Lower leg skin (tissue), 4 donors: Measurements from ENCODE around the gene TMEM151B. TPM values are rescaled to one million over a fixed set of nuclear protein-coding genes. Genes with fewer than 3 reads are reported as not detected.

Experiments used
- DNase-seq, 2 donors: peaks; one replicate each; pipeline ENCODE4 v3.0.0-alpha.2; 2019; ENCODE audit warnings: low spot score in 2 of 2
- H3K4me3 ChIP-seq: fragments of 200-600 bp; sonication (generic); 2 replicates; pipeline ENCODE4 v1.5.1; 2017; ENCODE audit warnings: mild to moderate bottlenecking, low read depth; ENCODE audit not compliant: poor library complexity, severe bottlenecking
- POLR2A ChIP-seq, 2 donors: fragments of 450-650 bp; IDR thresholded peaks; one replicate each; pipeline ENCODE4 v1.6.1; 2016 to 2017; ENCODE audit warnings: antibody characterized with exemption in 2 of 2, mild to moderate bottlenecking in 1 of 2, moderate library complexity in 1 of 2
- WGBS, 2 donors: methylation state at CpG; one replicate each; pipeline ENCODE4 v1.1.5; 2018; 5-methylcytosine and 5-hydroxymethylcytosine counted together
- intact Hi-C: fragments of 100-400 bp; cut with DNase I; formaldehyde crosslinking; loops from one replicate; pipeline ENCODE4 v1.15.0; 2023; ENCODE audit warnings: low total_unique reads
- total RNA-seq, 4 donors: library from RNA; depleted of rRNA; stranded (reverse); fragments of >200 nt; gene quantifications; one replicate each; pipeline ENCODE4 v1.1.0, GENCODE V29; 2016
- TF ChIP-seq, protein P1 (sequence below), 3 donors: fragments of 450-650 bp; IDR thresholded peaks; one replicate each; pipeline ENCODE4 v1.5.1; 2016; ENCODE audit warnings: antibody characterized with exemption in 3 of 3, mild to moderate bottlenecking in 3 of 3, moderate library complexity in 2 of 3

Gene TMEM151B
- total RNA-seq, 4 donors from 2014 or later = 0.10 to 0.42 TPM; not detected in 2

- H3K4me3 ChIP-seq = no peak overlapping the region
- 14 to 18% methylated on average over 1 of the region's 1 CpG for whole genome bisulfite sequencing, 2 donors
- no peak for DNase-seq
- intact Hi-C loops = no loop called here
- TF ChIP-seq POLR2A (IDR thresholded peaks at IDR 0.05) = no peak
- TF ChIP-seq, protein P1, sequence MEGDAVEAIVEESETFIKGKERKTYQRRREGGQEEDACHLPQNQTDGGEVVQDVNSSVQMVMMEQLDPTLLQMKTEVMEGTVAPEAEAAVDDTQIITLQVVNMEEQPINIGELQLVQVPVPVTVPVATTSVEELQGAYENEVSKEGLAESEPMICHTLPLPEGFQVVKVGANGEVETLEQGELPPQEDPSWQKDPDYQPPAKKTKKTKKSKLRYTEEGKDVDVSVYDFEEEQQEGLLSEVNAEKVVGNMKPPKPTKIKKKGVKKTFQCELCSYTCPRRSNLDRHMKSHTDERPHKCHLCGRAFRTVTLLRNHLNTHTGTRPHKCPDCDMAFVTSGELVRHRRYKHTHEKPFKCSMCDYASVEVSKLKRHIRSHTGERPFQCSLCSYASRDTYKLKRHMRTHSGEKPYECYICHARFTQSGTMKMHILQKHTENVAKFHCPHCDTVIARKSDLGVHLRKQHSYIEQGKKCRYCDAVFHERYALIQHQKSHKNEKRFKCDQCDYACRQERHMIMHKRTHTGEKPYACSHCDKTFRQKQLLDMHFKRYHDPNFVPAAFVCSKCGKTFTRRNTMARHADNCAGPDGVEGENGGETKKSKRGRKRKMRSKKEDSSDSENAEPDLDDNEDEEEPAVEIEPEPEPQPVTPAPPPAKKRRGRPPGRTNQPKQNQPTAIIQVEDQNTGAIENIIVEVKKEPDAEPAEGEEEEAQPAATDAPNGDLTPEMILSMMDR (IDR thresholded peaks at IDR 0.05) = no peak
Observed at GRCh38 chr6:44248579-44248978, 21.7 kb upstream of the TMEM151B start.

DNA sequence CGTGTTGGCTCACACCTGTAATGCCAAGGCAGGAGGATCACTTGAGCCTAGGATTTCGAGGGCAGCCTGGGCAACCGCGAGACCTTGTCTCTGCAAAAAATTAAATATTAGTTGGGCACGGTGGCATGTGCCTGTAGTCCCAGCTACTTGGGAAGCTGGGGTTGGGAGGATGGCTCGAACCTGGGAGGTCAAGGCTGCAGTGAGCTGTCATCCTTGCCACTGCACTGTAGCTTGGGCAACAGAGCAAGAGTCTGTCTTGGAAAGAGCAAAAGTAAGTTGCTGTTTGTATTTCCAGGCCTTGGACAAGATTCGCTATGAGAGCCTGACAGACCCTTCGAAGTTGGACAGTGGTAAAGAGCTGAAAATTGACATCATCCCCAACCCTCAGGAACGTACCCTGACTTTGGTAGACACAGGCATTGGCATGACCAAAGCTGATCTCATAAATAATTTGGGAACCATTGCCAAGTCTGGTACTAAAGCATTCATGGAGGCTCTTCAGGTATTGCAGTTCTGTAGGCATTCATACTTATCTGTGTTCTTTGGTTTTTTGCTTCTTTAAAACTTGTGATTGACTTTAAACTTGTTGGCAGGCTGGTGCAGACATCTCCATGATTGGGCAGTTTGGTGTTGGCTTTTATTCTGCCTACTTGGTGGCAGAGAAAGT lies 21.0 kb upstream of the TMEM151B start:
- no peak for DNase-seq
- no peak for TF ChIP-seq POLR2A (IDR thresholded peaks at IDR 0.05)
- TF ChIP-seq, protein P1 (IDR thresholded peaks at IDR 0.05) = no peak
- 74 to 84% methylated on average over 9 of the region's 9 CpGs for WGBS, 2 donors
- intact Hi-C loops = no loop called here
- H3K4me3 ChIP-seq = no peak overlapping the region

GRCh38 chr6:44250067-44250717 lies 20.1 kb upstream of the TMEM151B start:
- no peak for DNase-seq
- H3K4me3 ChIP-seq = no peak overlapping the region
- intact Hi-C loops = no loop called here
- WGBS, 2 donors = 74 to 76% methylated on average over 6 of the region's 6 CpGs
- TF ChIP-seq, protein P1 (IDR thresholded peaks at IDR 0.05) = no peak
- no peak for TF ChIP-seq POLR2A (IDR thresholded peaks at IDR 0.05)

DNA sequence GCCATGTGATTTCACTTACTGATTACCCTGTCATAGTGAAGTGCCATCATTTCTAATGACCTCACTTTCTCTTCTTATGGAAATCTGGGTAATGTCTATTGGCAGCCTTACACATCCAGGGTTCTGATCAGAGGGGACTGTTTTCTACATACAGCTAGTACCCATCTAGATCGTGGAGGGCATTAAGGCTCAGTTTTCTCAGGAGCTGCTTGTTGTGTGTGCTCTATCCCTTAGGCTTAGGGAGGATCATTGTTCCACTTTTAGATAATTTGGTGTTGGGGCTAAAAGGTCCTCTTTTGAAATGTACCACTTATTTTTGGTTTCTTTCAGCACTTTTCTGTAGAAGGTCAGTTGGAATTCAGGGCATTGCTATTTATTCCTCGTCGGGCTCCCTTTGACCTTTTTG lies 19.5 kb upstream of the TMEM151B start:
- no peak for DNase-seq
- no peak for TF ChIP-seq POLR2A (IDR thresholded peaks at IDR 0.05)
- TF ChIP-seq, protein P1 (IDR thresholded peaks at IDR 0.05) = no peak
- H3K4me3 ChIP-seq = no peak overlapping the region
- WGBS, 2 donors = 75 to 79% methylated on average over 3 of the region's 3 CpGs
- intact Hi-C loops = no loop called here

DNA sequence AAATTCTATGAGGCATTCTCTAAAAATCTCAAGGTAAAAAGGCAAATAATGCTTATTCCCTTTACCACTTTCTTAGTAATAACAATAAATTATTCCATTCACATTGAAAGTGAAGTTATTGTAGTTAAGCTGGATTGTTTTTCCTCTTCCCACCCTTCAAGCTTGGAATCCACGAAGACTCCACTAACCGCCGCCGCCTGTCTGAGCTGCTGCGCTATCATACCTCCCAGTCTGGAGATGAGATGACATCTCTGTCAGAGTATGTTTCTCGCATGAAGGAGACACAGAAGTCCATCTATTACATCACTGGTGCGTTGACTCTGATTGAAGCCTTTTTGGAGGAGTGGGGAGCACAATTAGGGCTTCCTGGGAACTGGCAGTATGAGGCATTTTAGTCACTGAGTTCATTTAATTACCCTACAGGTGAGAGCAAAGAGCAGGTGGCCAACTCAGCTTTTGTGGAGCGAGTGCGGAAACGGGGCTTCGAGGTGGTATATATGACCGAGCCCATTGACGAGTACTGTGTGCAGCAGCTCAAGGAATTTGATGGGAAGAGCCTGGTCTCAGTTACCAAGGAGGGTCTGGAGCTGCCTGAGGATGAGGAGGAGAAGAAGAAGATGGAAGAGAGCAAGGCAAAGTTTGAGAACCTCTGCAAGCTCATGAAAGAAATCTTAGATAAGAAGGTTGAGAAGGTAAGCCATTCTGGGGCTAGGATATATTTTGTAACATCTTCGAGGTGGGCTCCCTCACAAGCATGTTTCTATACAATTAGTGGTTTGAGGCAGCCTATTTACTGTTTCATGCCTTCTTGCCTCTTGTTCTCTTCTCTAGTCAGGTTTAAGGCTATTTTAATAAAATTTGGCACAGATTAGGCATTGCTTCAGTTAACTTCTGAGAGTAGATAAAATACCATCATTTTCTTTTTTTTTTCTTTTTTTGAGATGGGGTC lies 18.4 kb upstream of the TMEM151B start:
- DNase-seq = no peak
- TF ChIP-seq, protein P1 (IDR thresholded peaks at IDR 0.05) = no peak
- 91 to 95% methylated on average over 14 of the region's 14 CpGs for WGBS, 2 donors
- intact Hi-C loops = no loop called here
- no peak overlapping the region for H3K4me3 ChIP-seq
